GM19193 (cell line): Measurements from ENCODE around the gene STXBP5.

Source experiments
- POLR2A ChIP-seq: IDR thresholded peaks from 4 replicates; pipeline ENCODE4 v1.6.1; 2011; ENCODE audit not compliant: insufficient read depth, insufficient read length; ENCODE audit errors: extremely low read depth

The STXBP5 gene

DNA sequence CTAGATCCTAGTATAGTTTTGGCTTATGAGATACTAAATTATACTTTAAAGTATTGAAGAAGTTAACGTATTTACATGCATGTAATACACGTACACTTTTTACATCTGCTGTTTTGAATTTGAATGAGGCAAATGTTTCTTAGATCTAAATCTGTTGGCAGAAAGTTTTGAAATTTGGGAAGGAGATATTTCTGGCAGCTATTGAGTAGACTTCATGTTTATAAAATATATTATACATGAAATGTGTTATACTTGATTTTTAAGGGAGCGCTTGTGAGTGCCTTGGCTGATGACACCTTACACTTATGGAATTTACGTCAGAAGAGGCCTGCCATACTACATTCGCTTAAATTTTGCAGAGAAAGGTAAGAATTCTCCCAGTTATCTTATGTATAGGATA, 34.7 kb downstream of the STXBP5 start:
- no peak for TF ChIP-seq POLR2A

DNA sequence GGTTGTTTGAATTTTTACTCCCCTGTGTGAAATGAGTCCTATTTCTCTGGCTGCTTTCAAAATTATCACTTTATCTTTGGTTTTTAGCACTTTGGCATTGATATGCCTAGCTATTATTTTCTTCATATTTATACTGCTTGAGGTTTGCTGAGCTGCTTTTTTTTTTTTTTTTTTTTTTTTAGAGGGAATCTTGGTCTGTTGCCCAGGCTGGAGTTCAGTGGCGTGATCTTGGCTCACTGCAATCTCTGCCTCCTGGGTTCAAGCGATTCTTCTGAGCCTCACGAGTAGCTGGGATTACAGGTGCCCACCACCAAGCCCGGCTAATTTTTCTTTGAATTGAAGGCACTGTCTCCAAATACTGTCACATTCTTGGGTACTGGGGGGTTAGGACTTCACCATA, 40.6 kb downstream of the STXBP5 start:
- TF ChIP-seq POLR2A, result no peak

DNA sequence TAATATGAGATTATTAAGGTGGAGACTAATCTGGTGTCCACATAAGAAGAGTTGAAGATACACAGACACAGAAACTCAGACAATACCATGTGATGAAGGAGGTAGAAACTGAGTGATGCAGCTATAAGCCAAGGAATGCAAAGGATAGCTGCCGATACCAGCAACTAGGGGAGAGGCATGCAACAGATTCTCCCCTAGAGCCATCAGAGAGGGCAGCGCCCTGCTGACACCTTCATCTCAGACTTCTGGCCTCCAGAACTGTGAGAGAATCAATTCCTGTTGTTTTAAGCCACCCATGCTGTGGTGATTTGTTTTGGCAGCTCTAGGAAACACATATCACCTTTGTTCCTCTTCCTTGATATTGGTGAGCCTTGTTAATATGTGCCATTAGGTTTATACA, 41.5 kb downstream of the STXBP5 start:
- no peak for TF ChIP-seq POLR2A

DNA sequence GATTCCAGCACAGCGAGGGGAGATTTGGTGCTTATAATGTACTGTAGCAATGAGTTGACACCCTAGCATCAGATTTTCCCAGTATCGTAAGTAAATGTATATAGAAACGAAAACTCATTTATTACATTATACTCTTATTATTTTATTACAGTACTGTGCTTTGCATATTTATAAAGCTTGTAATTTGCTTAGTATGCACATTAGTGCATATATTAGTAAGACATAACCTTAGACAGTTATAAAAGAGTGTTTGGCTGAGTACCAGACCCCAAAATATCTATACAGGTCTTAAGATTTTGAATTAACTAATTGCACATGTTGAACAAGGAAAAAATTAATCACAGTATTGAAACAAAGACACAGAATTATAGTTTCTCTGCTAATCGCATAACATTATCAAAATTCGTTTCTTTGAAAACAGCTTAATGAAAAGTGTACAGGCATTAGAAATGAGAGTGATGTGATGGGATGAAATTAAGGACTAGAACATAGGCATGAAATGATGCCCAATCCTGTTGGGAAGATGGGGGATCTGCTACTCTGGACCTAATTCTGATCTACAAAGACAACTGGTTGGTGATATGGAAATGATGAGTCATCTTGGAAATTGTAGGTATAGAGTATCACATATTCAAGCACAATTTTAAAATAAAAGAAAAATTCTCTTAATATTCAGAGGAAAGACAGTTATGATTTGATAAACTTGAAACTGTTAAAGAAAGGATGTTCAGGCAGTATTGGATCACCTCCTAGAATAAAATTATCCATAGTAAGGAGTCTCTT, 42.8 kb downstream of the STXBP5 start:
- no peak for TF ChIP-seq POLR2A

DNA sequence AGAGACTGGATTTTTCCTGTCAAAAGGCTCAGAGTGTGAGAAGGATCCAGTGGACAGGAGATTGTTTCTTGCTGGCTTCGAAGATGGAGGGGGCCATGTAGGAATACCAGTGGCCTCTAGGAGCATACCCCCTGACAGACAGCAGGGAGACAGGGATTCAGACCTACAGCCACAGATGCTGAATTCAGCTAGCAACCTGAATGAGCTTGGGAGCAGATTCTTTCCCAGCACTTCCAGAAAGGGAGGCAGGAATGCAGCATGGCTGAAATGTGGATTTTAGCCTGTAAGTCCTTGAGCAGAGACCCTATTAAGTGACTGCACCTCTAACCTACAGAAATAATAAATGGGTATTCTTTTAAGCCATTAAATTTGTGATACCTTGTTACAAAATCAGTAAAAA, 44.6 kb downstream of the STXBP5 start:
- TF ChIP-seq POLR2A, result no peak

DNA sequence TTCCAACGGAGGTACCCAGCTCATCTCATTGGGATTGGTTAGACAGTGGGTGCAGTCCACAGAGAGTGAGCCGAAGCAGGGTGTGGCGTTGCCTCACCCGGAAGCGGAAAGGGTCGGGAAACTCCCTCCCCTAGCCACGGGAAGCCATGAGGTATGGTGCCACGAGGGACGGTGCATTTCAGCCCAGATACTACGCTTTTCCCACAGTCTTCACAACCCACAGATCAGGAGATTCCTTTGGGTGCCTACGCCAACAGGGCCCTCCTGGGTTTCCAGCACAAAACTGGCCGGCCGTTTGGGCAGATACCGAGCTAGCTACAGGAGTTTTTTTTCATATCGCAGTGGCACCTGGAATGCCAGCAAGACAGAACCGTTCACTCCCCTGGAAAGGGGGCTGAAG, 46.9 kb downstream of the STXBP5 start:
- no peak for TF ChIP-seq POLR2A

DNA sequence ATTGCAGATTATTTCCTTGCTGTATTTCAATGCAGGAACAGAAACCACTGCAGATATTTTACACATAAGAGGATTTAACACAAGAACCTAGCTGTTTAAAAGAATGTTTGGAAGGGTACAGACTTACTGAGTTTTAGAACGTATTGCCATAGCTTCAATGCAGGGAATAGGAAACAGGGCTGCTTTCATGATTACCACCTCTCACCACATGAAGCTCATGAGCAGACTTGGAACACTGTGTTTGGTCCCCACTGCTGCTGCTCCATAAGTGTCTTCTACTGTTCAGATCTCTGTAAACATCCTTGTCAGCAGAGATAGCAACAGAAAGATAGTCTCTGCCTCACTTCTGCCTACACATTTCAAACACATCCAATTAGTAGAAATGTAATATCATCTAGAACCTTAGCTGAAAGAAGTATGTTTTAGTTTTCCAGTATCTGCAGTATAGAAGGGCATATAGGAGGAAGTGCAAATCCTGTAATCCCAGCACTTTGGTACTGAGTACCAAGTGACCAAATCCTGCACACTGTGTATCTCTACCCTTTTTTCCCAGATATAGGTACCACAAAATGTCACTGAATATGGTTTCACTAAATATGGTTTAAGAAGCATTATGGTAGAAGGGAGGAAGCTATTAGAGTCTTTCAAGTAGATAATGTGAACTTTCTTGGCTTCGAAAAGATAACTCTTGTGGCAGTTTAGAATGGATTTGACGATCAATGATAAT, 51.9 kb downstream of the STXBP5 start:
- TF ChIP-seq POLR2A, result no peak

DNA sequence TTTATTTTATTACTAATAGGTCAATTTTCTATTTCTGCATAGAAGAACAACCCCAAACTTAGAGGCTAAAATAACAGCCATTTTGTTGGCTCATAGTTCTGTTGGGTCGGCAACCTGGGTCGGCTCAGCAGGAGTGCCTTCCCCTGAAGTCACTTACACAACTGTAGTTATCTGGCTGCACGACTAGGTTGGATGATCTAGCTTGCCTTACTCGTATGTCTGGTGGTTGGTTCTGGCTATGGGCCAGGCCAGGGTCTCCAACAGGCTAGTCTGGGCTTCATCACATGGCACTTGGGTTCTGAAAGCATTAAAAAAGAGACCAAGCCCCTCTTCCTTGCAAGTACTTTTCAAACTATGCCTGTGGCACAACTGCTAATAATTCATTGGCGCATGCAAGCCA, 53.5 kb downstream of the STXBP5 start:
- TF ChIP-seq POLR2A, result no peak

DNA sequence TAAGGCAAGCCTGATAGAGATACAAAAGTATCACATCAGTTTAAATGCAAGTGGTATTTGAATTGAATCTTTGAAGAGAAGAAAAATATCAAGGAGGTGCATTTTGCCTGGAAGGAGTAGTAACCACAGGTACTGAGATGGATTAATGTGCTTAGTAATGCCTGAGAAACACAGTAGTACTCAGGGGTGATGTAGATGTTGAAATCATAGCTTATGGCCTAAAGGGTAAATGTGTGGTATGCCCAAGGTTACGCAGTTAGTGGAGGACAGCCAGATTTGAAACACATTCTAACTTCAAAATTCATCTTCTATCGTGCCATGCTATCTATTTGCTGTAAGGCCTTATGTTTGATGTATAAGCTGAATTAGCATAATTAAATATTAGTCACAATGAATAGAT, 55.9 kb downstream of the STXBP5 start:
- no peak for TF ChIP-seq POLR2A

DNA sequence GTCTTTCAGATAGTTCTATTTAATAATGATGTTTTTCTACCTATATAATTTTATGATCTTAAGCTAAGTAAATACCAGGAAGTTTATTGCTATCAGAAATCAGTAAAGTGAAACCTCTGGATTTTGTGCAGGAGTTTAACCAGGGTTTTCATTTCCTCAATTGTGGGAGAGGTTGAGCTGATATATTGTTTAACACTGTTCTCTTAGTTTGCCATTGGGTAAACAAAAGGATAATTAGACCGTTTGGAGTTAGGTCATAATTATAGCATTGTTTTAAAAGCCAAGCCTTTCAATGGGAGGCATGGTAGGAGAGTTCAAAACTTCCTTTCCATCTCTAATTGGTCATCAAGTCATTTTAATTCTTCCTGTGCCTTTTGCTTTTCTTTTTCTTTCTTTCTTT, 58.7 kb downstream of the STXBP5 start:
- no peak for TF ChIP-seq POLR2A

DNA sequence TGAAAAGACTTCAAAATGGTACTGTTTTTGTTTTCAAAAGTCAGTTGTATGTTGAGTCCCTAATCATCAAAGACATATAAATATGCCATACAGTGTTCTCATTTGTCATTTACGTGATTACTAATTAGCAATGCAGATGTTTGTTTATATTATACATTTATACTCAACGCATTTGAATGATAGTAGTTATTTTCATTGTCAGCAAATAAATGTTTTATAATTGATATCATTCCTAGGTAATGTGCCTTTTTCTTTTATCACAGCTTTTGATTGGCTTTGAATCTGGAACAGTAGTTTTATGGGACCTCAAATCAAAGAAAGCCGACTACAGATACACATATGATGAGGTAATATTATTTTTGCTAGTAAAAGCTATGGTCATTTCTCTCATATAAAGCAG, 62.6 kb downstream of the STXBP5 start:
- TF ChIP-seq POLR2A, result no peak

DNA sequence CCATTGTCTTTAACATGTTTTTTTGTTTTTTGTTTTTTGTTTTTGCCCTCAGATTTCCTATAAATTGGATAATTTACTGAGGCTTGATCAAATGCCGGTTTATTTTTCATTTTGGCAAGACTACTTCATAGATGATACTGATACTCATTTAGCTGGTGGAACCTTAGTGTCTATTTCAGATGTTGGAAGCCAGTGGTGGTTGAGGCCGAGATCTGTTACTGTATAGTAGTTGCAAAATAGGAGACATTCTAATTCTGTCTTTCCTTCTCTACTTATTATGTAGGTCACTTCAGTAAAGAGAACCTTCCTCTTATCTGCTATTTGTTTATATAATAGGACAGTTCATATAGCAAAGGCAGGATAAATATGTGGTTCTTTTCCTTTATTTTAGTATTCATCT, 63.4 kb downstream of the STXBP5 start:
- no peak for TF ChIP-seq POLR2A

DNA sequence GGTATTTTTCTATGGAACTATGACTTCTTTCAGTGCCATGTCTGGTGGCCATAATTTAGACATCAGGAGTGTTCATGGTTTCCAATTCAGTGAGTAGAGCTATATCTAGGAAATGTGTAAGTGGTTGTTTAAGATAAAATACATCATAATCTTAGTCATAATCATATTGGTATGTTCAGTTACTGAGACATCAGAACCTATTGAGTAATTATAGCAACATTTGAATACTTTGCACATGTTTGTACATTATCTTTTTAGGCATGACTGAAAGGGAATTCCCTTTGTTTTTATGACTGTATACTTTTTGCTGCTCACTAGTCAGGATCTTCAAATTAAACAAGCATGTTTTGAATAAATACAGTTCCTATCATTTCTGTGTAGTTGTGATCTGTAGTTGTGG, 64.0 kb downstream of the STXBP5 start:
- TF ChIP-seq POLR2A, result no peak

DNA sequence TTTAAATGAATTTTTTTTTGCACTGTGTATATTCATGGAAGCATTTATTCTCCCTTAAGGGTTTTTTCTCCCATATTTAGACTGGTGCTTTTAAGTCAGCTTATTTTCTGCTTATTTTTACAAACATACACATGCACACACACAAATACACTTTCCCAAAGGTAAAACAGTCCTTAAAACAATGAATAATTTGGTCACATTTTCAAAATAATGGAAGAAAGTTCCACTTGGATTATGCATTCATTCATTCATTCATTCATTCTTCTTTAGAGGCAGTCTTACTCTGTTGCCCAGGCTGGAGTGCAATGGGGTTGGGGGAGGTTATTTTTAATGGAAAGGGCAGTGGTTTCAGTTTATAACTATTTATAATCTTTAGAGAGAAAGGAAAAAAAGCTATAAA, 69.8 kb downstream of the STXBP5 start:
- TF ChIP-seq POLR2A, result no peak

DNA sequence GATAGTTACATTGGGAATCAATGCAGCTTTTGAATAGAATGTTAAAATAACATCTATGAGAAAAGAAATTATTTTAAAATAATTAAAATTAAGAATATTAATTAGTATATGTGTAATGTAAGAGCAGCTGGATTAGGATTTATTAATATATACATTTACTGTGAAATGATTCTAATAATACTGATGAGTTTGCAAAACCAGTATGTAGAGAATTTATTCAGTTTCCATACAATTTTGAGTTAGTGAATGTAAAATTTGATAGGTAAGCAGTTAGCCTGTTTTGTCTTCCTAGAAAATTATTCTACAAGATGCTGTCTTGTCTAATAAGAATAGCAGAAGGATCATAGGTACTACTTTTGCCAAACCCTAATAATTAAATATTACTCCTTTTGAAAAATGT, 70.6 kb downstream of the STXBP5 start:
- TF ChIP-seq POLR2A, result no peak

DNA sequence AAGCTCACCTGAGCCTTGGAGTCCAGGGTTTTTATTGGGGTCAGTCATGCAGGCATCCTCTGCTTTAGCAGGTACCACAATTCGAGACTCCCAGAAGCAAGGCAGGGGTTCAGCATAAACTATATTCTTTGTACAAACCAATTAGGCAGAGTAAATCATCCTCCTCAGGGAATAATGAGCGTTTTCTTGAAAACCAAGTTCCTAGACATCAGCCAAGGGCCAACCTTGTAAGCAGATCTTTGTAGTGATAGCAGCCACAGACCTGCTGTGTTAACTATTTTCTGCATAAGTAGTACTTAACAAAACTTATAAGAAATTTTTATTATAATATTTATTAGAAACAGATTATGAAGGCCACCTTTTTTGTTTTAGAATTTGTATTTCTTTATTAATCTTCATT, 74.7 kb downstream of the STXBP5 start:
- no peak for TF ChIP-seq POLR2A

DNA sequence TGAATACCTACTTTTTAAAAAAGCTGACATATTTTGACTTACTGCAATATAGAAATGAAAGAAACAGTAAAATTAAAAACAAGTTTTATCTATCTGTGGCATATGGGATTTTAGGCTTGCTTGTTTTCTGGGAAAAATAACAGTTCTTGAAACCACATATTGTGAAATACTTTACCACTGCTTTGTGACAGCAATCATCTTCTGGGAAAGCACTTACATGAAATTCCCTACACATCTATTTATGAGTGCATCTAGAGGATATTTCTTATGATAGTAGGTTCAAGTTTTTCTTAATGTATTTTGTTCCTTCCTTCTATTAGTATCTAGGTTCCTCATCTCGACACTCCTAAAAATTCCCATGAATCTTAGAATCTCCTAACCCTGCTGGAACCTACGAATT, 75.2 kb downstream of the STXBP5 start:
- no peak for TF ChIP-seq POLR2A

DNA sequence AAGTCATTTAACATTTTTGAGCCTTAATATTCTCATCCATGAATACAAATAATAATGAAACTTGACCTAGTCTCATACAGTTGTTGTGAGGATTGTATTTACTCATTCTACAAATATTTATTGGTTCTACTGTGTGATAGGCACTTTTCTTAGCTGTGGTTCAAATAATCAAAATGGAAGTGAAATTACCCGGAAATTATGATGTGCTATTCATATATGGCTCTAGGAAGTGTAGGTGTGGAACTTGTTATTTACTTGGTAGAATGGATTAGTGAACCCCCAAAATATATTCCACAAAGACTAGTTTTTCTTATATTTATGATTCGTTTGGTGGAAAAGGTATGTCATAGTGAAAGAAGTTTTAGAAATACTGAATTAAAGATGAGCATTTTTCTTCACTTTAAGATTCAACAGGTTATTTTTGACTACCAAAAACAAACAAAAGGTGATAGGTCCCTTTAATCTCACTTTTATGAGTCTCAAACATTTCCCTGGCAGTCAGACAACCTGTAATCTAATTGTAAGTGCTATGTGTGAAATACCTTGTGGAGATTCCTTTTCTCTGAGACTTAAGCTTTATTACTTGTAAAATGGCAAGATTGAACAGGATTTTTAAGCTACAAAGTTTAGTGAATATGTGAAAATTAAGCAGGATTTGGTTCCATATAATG, 77.8 kb downstream of the STXBP5 start:
- no peak for TF ChIP-seq POLR2A
